Natural killer cell (primary cell): ENCODE data around the gene GNG12. TPM values are rescaled to one million over a fixed set of nuclear protein-coding genes. Genes with fewer than 3 reads are reported as not detected.

Experiments used
- ATAC-seq, 3 donors: fragments of 150-1000 bp in 2 of 3; fragments of 200-7000 bp in 1 of 3; cut with Tn5 transposase; 1 replicate in 1 of 3; 2 replicates in 2 of 3; pipeline ENCODE4 v1.10.0; 2021; ENCODE audit warnings: mild to moderate bottlenecking in 2 of 3, moderate library complexity in 2 of 3
- DNase-seq, 2 donors: peaks; one replicate each; pipeline versions ENCODE4 v3.0.0 to v3.0.0-alpha.2; 2013 to 2021; ENCODE audit warnings: mixed read lengths in 1 of 2
- H3K27ac ChIP-seq: one replicate; pipeline ENCODE4 v1.5.1; 2013; ENCODE audit warnings: mild to moderate bottlenecking, low read length
- H3K27me3 ChIP-seq: one replicate; pipeline ENCODE4 v1.6.1; 2013; ENCODE audit warnings: low read length; ENCODE audit not compliant: control insufficient read depth, insufficient read depth
- H3K36me3 ChIP-seq: one replicate; pipeline ENCODE4 v1.6.1; 2013; ENCODE audit warnings: low read length; ENCODE audit not compliant: control insufficient read depth, insufficient read depth
- H3K4me1 ChIP-seq: one replicate; pipeline ENCODE4 v1.6.1; 2013; ENCODE audit warnings: low read length; ENCODE audit not compliant: control insufficient read depth, insufficient read depth
- H3K4me3 ChIP-seq: one replicate; pipeline ENCODE4 v1.5.1; 2013; ENCODE audit warnings: low read length
- H3K9me3 ChIP-seq: one replicate; pipeline ENCODE4 v1.6.1; 2013; ENCODE audit warnings: low read length; ENCODE audit not compliant: control insufficient read depth, insufficient read depth
- H3K27ac Mint-ChIP-seq, 2 donors: one replicate each; pipeline ENCODE4 v1.8.0; 2022; ENCODE audit warnings: mild to moderate bottlenecking in 2 of 2, mixed read lengths in 2 of 2, moderate library complexity in 1 of 2
- H3K27me3 Mint-ChIP-seq, 2 donors: one replicate each; pipeline ENCODE4 v1.8.0; 2022; ENCODE audit warnings: low read depth in 2 of 2, mixed read lengths in 2 of 2
- H3K36me3 Mint-ChIP-seq: one replicate; pipeline ENCODE4 v1.8.0; 2022; ENCODE audit warnings: mixed read lengths
- H3K4me1 Mint-ChIP-seq, 2 donors: one replicate each; pipeline ENCODE4 v1.8.0; 2022; ENCODE audit warnings: mixed read lengths in 2 of 2
- H3K4me3 Mint-ChIP-seq: one replicate; pipeline ENCODE4 v1.8.0; 2022; ENCODE audit warnings: mild to moderate bottlenecking, moderate library complexity, mixed read lengths
- H3K9me3 Mint-ChIP-seq, 2 donors: one replicate each; pipeline ENCODE4 v1.8.0; 2022; ENCODE audit warnings: mixed read lengths in 2 of 2
- WGBS: methylation state at CpG from one replicate; pipeline ENCODE4 v1.1.7; 2013; ENCODE audit warnings: missing lambda C conversion rate; ENCODE audit not compliant: insufficient coverage; 5-methylcytosine and 5-hydroxymethylcytosine counted together
- intact Hi-C: fragments of 100-400 bp; cut with micrococcal nuclease; formaldehyde crosslinking; loops from one replicate; pipeline ENCODE4 v1.14.2; 2022
- total RNA-seq, 4 donors: library from RNA; stranded (reverse); fragments of 120-200 nt in 1 of 4; gene quantifications; one replicate each; pipeline versions ENCODE4 v1.2.3 to v1.2.4, GENCODE V29; 2013 to 2022
- TF ChIP-seq, protein P1 (sequence below): fragments of 200-600 bp; IDR thresholded peaks from one replicate; pipeline ENCODE4 v1.8.0; 2022; ENCODE audit warnings: antibody characterized with exemption

Gene GNG12
- total RNA-seq, 3 donors from 2014 or later (not counting 1 experiment from before 2014, with no cell fraction given) = not detected

DNA sequence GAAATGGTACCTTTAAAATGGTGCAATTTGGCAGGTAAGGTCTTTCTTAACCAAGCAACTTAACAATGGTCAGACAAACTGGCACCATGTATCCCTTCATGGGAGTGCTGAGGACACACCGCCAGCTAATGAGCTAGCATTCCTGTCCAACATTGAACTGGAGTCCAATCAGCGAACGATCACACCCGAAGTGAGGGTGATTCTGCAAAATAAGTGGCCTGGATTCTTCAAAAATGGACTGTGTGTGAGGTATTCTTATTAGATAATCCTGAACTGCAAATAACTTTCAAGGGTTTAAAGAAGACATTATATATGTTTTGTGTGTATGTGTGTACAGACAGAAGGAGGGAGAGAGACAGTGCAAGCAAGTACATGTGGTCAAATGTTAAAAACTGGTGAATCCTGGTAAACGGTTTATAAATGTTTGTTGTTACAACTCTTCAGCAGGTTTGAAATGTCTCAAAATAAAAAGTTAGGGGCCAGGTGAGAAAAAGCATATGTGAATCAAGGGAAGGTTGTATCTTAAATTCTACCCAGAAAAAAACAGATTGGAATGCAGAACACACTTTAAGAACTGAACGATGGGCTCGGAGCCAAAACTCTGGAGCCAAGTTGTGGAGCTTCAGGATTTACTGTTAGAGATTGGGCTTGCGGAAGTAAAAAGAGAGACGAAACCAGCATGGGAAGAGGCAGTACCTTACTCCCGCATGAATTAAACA lies 127.4 kb downstream of the GNG12 start:
- DNase-seq (no peak), ATAC-seq (no peak)
- no peak overlapping the region for H3K27ac Mint-ChIP-seq

DNA sequence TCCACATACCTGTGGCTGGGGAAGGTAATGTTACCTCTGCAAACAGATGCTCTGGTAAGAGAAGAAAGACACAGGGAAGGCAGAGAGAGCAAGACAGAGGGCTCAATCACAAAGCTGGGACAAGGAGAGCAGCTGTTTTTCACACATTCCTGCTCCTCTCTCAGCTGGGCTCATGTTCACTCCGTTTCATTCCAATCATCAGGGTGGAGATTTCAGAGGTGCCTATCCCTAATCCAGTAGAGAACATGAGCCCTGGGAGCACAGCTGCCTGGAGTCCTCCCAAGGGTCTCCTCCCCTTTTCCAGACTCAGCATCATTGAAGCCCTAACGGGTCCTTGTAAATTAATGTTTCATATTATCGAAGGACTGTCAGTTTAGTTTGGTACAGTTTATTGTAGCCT lies 128.9 kb downstream of the GNG12 start:
- H3K27ac Mint-ChIP-seq = no peak overlapping the region
- Histone ChIP-seq H3K4me1 (no peaks in the 10 kb centered on the region), H3K9me3 (no peaks in the 10 kb centered on the region), H3K27me3 (no peaks in the 10 kb centered on the region), H3K36me3 (no peaks in the 10 kb centered on the region), H3K4me3 (no peak overlapping the region), H3K27ac (no peak overlapping the region)
- H3K4me3 Mint-ChIP-seq = no peak overlapping the region
- TF ChIP-seq, protein P1, sequence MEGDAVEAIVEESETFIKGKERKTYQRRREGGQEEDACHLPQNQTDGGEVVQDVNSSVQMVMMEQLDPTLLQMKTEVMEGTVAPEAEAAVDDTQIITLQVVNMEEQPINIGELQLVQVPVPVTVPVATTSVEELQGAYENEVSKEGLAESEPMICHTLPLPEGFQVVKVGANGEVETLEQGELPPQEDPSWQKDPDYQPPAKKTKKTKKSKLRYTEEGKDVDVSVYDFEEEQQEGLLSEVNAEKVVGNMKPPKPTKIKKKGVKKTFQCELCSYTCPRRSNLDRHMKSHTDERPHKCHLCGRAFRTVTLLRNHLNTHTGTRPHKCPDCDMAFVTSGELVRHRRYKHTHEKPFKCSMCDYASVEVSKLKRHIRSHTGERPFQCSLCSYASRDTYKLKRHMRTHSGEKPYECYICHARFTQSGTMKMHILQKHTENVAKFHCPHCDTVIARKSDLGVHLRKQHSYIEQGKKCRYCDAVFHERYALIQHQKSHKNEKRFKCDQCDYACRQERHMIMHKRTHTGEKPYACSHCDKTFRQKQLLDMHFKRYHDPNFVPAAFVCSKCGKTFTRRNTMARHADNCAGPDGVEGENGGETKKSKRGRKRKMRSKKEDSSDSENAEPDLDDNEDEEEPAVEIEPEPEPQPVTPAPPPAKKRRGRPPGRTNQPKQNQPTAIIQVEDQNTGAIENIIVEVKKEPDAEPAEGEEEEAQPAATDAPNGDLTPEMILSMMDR = no peak
- H3K36me3 Mint-ChIP-seq = no peaks in the 10 kb centered on the region
- intact Hi-C loops = no loop called here
- no peaks in the 10 kb centered on the region for H3K9me3 Mint-ChIP-seq
- 94% methylated on average over 1 of the region's 3 CpGs for WGBS
- DNase-seq (no peak), ATAC-seq (no peak)
- no peaks in the 10 kb centered on the region for H3K4me1 Mint-ChIP-seq
- H3K27me3 Mint-ChIP-seq = peaks cover 4 to 14% of the 10 kb centered on the region in 2 donors

More for the DNA sequence above, 127.4 kb downstream of the GNG12 start:
- 96% methylated on average over 10 of the region's 10 CpGs for WGBS
- Mint-ChIP-seq H3K27me3 (peaks cover 4 to 14% of the 10 kb centered on the region in 2 donors), H3K4me3 (no peak overlapping the region), H3K36me3 (no peaks in the 10 kb centered on the region), H3K9me3 (no peaks in the 10 kb centered on the region), H3K4me1 (no peaks in the 10 kb centered on the region)
- Histone ChIP-seq H3K36me3 (no peaks in the 10 kb centered on the region), H3K9me3 (no peaks in the 10 kb centered on the region), H3K4me1 (no peaks in the 10 kb centered on the region), H3K27me3 (no peaks in the 10 kb centered on the region), H3K27ac (no peak overlapping the region), H3K4me3 (no peak overlapping the region)
- intact Hi-C loops = no loop called here
- TF ChIP-seq, protein P1 = no peak

DNA sequence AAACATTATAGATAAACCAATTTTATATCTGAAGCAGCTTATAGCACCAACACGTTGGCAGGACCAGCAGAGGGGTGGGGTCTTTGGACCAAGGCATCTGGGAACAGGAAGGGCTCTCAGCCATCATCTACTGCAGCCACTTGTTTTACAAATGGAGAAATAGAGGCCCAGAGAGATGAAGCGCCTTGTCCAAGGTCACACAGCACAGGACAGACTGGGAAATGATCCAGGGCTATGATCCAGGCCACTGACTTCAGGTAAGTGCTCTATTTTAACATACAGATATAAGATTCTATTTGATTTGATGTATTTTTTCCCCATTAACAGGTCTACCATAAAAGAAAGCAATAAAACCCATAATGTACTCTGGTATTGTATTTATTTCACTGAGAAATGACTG lies 131.4 kb downstream of the GNG12 start:
- no peak overlapping the region for H3K4me3 Mint-ChIP-seq
- no peaks in the 10 kb centered on the region for H3K36me3 ChIP-seq
- H3K4me1 ChIP-seq = no peaks in the 10 kb centered on the region
- H3K36me3 Mint-ChIP-seq = no peaks in the 10 kb centered on the region
- H3K27me3 Mint-ChIP-seq = peaks cover 4 to 14% of the 10 kb centered on the region in 2 donors
- 90% methylated on average over 2 of the region's 2 CpGs for WGBS
- no peaks in the 10 kb centered on the region for H3K27me3 ChIP-seq
- TF ChIP-seq, protein P1 = no peak
- no peak for ATAC-seq
- no peaks in the 10 kb centered on the region for H3K9me3 Mint-ChIP-seq
- H3K27ac ChIP-seq = no peak overlapping the region
- intact Hi-C loops = no loop called here
- no peak overlapping the region for H3K4me3 ChIP-seq
- DNase-seq = no peak
- H3K27ac Mint-ChIP-seq = no peak overlapping the region
- H3K4me1 Mint-ChIP-seq = no peaks in the 10 kb centered on the region
- no peaks in the 10 kb centered on the region for H3K9me3 ChIP-seq
